Measurements from ENCODE around the gene COL6A5. TPM values are rescaled to one million over a fixed set of nuclear protein-coding genes. Genes with fewer than 3 reads are reported as not detected.

Gene COL6A5
- total RNA-seq, 1 experiment from 2014 or later = not detected

GRCh38 chr3:130457671-130458070 is 112.2 kb downstream of the COL6A5 start:
- TF ChIP-seq ZNF274 (IDR thresholded peaks at IDR 0.05; ENCODE audit: low read depth, low read length) = no peak
- no peak for TF ChIP-seq MAX (IDR thresholded peaks at IDR 0.05)
- no peak for TF ChIP-seq ZFX (IDR thresholded peaks at IDR 0.05)
- TF ChIP-seq EZH2phosphoT487 (IDR thresholded peaks at IDR 0.05; ENCODE audit: borderline replicate concordance) = no peak
- no peak for TF ChIP-seq SRF (IDR thresholded peaks at IDR 0.05; ENCODE audit: low read depth)
- TF ChIP-seq SIN3A (IDR thresholded peaks at IDR 0.05; ENCODE audit: low read depth) = no peak
- TF ChIP-seq CBX3 (IDR thresholded peaks at IDR 0.05; ENCODE audit: low read depth) = no peak
- no peak for TF ChIP-seq ELF1 (IDR thresholded peaks at IDR 0.05; ENCODE audit: borderline replicate concordance, low read depth)
- no peak for TF ChIP-seq CEBPB (IDR thresholded peaks at IDR 0.05; ENCODE audit: low read depth)
- no peak for TF ChIP-seq FOSL1 (IDR thresholded peaks at IDR 0.05; ENCODE audit: low read depth)
- no peak for TF ChIP-seq YY1 (IDR thresholded peaks at IDR 0.05; ENCODE audit: extremely low read depth, insufficient replicate concordance, low read depth, low read length)
- TF ChIP-seq, protein P1, sequence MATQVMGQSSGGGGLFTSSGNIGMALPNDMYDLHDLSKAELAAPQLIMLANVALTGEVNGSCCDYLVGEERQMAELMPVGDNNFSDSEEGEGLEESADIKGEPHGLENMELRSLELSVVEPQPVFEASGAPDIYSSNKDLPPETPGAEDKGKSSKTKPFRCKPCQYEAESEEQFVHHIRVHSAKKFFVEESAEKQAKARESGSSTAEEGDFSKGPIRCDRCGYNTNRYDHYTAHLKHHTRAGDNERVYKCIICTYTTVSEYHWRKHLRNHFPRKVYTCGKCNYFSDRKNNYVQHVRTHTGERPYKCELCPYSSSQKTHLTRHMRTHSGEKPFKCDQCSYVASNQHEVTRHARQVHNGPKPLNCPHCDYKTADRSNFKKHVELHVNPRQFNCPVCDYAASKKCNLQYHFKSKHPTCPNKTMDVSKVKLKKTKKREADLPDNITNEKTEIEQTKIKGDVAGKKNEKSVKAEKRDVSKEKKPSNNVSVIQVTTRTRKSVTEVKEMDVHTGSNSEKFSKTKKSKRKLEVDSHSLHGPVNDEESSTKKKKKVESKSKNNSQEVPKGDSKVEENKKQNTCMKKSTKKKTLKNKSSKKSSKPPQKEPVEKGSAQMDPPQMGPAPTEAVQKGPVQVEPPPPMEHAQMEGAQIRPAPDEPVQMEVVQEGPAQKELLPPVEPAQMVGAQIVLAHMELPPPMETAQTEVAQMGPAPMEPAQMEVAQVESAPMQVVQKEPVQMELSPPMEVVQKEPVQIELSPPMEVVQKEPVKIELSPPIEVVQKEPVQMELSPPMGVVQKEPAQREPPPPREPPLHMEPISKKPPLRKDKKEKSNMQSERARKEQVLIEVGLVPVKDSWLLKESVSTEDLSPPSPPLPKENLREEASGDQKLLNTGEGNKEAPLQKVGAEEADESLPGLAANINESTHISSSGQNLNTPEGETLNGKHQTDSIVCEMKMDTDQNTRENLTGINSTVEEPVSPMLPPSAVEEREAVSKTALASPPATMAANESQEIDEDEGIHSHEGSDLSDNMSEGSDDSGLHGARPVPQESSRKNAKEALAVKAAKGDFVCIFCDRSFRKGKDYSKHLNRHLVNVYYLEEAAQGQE (IDR thresholded peaks at IDR 0.05; ENCODE audit: low read depth) = no peak
- no peak for TF ChIP-seq RAD21 (IDR thresholded peaks at IDR 0.05; ENCODE audit: low read depth)
- TF ChIP-seq, protein P2, sequence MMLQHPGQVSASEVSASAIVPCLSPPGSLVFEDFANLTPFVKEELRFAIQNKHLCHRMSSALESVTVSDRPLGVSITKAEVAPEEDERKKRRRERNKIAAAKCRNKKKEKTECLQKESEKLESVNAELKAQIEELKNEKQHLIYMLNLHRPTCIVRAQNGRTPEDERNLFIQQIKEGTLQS (IDR thresholded peaks at IDR 0.05) = no peak
- TF ChIP-seq ZBTB33 (IDR thresholded peaks at IDR 0.05; ENCODE audit: extremely low read depth, insufficient replicate concordance, low read length) = no peak
- Histone ChIP-seq H3K9me2 (ENCODE audit: insufficient read depth) (no peaks in the 10 kb centered on the region), H3K9ac (ENCODE audit: low read length) (no peak overlapping the region), H3K79me2 (ENCODE audit: insufficient read depth, low read length) (no peaks in the 10 kb centered on the region), H4K20me1 (ENCODE audit: insufficient read depth) (no peaks in the 10 kb centered on the region), H3K27ac (ENCODE audit: low read depth, low read length) (no peak overlapping the region), H3K4me3 (replicated peaks in 1 of 2; ENCODE audit: low read depth in 1 of 2, low read length in 2 of 2) (no peak overlapping the region), H3K4me2 (ENCODE audit: low read length) (no peak overlapping the region), H3K36me3 (ENCODE audit: control insufficient read depth in 1 of 2, insufficient read depth in 2 of 2, low read length in 2 of 2) (no peaks in the 10 kb centered on the region), H3K9me3 (ENCODE audit: control insufficient read depth in 1 of 2, insufficient read depth in 1 of 2, low read depth in 1 of 2, low read length in 2 of 2) (no peaks in the 10 kb centered on the region), H2AFZ (ENCODE audit: low read depth, low read length, poor library complexity, severe bottlenecking) (no peak overlapping the region), H3K27me3 (ENCODE audit: insufficient read depth, low read length) (peaks cover 18% of the 10 kb centered on the region; the same call in 1 of the 2 replicates), H3K4me1 (ENCODE audit: control insufficient read depth in 1 of 2, insufficient read depth in 2 of 2, low read length in 2 of 2) (no peaks in the 10 kb centered on the region)
- RAD21 ChIA-PET (ENCODE audit: low non-redundant PET in 1 of 2, low total read pairs in 2 of 2, uncharacterized antibody in 2 of 2, unreplicated experiment in 2 of 2) = no interaction called here
- ATAC-seq (no peak), DNase-seq (ENCODE audit: low read depth, low spot score) (no peak)
- BruUV-seq (replicated peaks) = no TSS peak
- CTCF ChIA-PET = no interaction called here
- intact Hi-C loops (cut with micrococcal nuclease) = no loop called here
- POLR2A ChIA-PET = no interaction called here
